NCI-H2107 treated with DMSO at 0.1 percent for 48 hours (cell line): ENCODE data around the gene DTX2.
"Not testable (repeated sequence)": the region's sequence is repeated elsewhere in the genome, so short reads cannot be mapped to it uniquely, and the experiment has no call there.

Experiments used
- DNase-seq: peaks from one replicate; lab custom pipeline; 2025; ENCODE audit not compliant: unreplicated experiment; lab: John Stamatoyannopoulos, UW

The DTX2 gene

GRCh38 chr7:76485822-76486610 is 24.5 kb downstream of the DTX2 start:
- DNase-seq: not testable (repeated sequence)

DNA sequence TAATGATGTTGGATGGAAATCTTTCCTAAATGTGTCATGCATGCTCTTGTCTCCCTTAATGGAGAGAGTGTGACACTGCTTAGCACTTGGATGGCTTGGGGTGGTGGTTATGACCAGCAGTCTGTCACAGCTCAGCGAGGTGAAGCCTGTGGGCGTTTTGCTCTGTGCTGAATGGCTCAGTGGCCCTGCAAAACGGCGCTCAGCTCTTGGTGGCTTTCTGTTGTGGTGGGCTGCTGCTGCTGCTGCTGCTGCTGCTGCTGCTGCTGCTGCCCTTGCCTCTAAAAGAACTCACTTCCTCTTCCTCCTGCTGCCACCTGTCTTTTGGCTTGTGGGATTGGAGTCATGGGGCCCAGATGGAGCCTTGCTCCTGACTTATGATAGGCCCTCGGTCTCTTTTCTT is 25.1 kb downstream of the DTX2 start:
- not testable (repeated sequence) for DNase-seq

GRCh38 chr7:76487969-76488368 is 26.5 kb downstream of the DTX2 start:
- not testable (repeated sequence) for DNase-seq

GRCh38 chr7:76492139-76492538 is 30.6 kb downstream of the DTX2 start:
- DNase-seq: not testable (repeated sequence)

DNA sequence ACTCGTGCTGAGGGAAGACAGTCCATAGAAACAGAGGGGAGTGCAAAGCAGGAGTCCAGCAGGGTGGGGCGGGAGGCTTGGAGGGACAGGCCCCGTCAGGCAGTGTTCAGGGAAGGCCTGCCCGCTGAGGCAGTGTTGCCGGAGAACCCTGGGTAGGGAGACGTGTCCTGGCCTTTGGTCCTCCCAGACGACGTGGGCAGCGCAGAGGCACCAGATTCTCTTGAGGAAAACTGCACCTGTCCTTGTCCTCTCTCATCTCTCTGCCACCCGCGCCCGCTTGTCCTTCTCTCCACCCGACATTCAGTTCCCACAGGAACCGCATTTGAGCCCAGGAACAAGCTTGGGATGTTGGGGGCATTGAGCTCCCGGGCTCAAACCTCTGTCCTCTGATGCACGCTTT is 34.2 kb downstream of the DTX2 start:
- DNase-seq: not testable (repeated sequence)

DNA sequence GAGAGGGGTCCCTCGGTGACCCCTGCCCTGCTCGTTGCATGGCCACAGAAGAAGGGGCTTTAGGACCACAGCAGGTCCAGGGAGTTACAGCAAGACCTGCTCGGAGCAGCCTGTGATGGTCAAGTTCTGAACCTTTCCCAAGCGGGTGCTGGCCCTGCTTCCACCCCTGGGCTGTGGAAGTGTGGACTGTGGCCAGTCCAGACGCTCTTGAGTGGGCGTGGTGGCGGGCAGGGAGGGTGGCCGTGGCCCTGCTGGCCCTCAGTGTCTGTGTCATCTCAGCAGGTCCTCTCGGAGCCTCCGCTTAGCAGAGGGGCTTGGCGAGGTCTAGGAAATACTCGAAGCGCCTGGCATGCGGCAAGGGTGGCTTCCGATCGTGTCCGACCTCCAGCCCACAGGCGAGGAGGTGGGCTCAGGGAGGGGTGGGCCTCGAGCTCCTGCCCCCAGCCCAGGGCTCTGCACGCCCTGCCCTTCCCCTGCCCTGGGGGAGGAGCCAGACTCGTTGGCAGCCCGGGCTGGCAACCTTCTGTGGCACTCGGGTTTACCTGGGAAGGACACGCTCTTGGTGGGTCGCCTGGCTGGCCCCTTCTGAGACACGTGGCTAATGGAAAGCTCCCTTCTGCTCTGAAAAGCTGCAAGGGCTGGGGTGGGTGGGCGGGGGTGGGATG is 36.5 kb downstream of the DTX2 start:
- not testable (repeated sequence) for DNase-seq

DNA sequence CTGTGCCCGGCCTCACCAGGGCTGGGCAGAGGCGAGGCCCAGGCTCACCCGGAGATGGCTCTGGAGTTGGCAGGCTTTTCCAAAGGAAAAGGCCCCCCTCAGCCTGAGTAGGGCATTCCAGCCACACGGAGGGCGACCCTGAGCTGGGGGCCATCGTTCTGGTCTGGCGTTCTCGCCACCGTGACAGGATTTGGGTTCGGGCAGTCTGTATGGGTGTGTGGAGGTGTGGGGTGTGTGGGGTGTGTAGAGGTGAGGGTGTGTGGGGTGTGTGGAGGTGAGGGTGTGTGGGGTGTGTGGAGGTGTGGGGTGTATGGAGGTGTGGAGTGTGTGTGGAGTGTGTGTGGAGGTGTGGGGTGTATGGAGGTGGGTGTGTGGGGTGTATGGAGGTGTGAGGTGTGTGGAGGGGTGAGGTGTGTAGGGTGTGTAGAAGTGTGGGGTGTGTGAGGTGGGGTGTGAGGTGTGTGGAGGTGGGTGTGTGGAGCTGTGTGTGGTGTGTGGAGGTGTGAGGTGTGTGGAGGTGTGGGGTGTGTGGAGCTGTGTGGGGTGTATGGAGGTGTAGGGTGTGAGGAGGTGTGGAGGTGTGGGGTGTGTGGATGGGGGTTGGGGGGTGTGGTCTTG is 37.2 kb downstream of the DTX2 start:
- DNase-seq: not testable (repeated sequence)

GRCh38 chr7:76499201-76499923 is 37.9 kb downstream of the DTX2 start:
- not testable (repeated sequence) for DNase-seq

DNA sequence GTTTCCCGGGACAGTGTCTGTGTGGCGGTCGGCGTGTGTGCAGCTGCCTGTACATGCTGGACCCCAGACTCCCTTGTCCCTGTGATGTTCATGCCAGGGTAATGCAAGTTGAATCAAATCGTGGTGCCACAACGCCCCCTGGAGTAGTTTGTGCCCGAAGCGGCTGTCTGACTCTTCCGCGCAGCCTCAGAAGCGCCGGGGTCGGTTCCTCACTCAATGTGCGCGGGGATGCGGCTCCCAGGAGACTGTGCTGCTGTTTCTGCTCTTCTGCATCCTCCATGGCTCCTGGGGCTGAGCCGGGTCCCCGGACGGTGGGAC is 38.4 kb downstream of the DTX2 start:
- not testable (repeated sequence) for DNase-seq

DNA sequence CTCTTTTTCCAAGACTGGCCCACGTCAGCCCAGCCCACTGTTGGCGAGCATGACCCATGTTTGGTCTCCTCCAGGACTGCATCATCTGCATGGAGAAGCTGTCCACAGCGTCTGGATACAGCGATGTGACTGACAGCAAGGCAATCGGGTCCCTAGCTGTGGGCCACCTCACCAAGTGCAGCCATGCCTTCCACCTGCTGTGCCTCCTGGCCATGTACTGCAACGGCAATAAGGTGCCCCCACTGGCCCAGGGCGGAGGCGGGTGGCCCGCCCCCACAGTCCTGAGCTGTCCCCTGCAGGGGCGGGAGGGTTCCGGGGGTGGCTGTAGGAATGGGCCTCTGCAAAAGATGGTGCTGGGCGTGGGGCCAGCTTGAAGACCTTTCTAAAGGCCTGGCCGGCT is 40.7 kb downstream of the DTX2 start:
- DNase-seq: not testable (repeated sequence)

- DNase-seq: not testable (repeated sequence)
Observed at GRCh38 chr7:76502836-76503235, 41.3 kb downstream of the DTX2 start.

DNA sequence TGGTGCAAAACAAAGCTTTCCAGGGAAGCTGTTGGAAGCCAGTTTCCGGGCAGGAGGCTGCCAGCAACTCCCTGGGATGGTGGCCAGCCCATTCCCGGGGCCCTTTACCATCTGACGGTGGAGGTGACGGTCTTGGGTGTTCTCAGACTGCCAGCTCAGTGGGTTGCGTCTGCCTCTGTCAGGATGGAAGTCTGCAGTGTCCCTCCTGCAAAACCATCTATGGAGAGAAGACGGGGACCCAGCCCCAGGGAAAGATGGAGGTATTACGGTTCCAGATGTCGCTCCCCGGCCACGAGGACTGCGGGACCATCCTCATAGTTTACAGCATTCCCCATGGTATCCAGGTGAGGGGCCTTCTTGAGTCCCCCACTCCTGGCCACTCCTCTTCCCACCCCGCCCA is 41.7 kb downstream of the DTX2 start:
- not testable (repeated sequence) for DNase-seq

DNA sequence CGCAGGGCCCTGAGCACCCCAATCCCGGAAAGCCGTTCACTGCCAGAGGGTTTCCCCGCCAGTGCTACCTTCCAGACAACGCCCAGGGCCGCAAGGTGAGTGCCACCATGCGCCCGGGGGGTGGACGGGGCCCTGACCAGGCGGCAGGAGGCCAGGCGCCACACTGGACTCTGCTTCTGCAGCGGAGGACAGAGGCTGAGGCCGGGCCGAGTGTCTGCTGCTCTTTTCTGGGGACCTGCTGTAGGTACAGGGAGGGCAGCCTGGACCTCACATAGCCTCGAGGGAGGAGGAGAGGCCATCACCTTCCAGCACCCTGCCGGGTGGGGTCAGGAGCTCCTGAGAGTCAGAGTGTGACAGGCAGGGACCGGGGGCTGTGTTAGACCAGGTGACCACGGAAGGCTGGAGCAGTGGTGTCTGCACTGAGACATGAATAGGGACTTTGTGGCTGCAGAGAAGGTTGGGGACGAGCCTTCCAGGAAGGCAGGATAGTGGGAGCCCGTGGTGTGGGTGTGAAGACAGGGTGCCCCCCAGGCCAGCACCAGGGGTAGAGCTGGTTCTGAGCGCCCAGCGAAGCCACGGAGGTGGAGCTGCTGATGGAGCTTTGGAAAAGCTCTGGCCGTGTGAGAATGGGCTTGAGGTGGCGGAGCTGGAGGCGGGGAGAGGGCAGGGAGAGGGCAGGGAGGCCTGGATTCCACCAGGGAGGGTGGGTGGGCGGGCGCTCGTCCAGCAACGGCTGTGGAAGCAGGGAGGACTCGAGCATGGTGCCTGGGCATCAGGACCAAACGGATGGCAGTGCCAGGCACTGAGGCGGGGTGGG is 43.0 kb downstream of the DTX2 start:
- DNase-seq: not testable (repeated sequence)

GRCh38 chr7:76505168-76506080 is 43.9 kb downstream of the DTX2 start:
- no peak for DNase-seq

GRCh38 chr7:76506081-76506440 is 44.6 kb downstream of the DTX2 start:
- DNase-seq: no peak

- DNase-seq: not testable (repeated sequence)
Observed at GRCh38 chr7:76506643-76507042, 45.1 kb downstream of the DTX2 start.

DNA sequence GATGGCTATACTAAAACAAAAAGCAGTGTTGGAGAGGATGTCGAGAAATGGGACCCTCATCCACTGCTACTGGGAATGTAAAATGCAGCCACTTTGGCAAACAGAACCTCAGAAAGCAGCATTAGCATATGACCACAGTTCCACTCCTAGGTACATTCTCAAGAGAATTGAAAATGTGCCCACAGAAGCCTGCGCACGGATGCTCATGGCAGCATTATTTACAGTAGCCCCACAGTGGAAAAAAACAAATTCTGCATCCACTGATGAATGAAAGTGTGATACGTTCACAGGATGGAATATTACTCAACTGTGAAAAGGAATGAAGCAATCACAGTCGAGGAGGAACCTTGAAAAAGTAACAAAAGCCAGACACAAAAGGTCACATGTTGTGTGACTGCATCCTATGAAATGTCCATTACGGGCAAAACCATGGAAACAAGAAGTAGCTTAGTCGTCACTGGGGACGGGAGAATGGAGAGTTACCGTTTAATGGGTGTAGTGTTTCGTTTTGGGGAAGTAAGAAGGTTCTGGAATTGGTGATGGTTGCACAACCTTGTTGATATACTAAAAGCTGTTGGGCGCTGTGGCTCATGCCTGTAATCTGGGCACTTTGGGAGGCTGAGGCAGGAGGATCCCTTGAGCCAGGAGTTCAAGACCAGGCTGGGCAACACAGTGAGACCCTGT is 46.4 kb downstream of the DTX2 start:
- no peak for DNase-seq

- no peak for DNase-seq
Observed at GRCh38 chr7:76509931-76510877, 48.7 kb downstream of the DTX2 start, which contains the start of gene UPK3B. UPK3B (plus strand) TSS chr7:76510552; CDS start chr7:76510653, 101 bp downstream.
